ENCODE results near the gene SENP3. TPM values are rescaled to one million over a fixed set of nuclear protein-coding genes. Genes with fewer than 3 reads are reported as not detected.

SENP3 gene
- 45.4 and 76.6 TPM in 2 replicates for total RNA-seq (ENCODE audit: low replicate concordance)

GRCh38 chr17:7561589-7562207 is at the start of gene SENP3:
TSS of gene SENP3 (plus strand) at chr17:7561919. CDS start at chr17:7563077, 1,158 bp downstream.

GRCh38 chr17:7548585-7549400 is 12.9 kb upstream of the SENP3 start, which contains the start of gene TNFSF12:
TSS of gene TNFSF12 (plus strand) at chr17:7549058. CDS start at chr17:7549154, 96 bp downstream.

GRCh38 chr17:7558544-7559319 is 3.0 kb upstream of the SENP3 start, which contains the start of gene TNFSF13:
TSS of gene TNFSF13 (plus strand) at chr17:7558750. CDS start at chr17:7559040, 290 bp downstream.

DNA sequence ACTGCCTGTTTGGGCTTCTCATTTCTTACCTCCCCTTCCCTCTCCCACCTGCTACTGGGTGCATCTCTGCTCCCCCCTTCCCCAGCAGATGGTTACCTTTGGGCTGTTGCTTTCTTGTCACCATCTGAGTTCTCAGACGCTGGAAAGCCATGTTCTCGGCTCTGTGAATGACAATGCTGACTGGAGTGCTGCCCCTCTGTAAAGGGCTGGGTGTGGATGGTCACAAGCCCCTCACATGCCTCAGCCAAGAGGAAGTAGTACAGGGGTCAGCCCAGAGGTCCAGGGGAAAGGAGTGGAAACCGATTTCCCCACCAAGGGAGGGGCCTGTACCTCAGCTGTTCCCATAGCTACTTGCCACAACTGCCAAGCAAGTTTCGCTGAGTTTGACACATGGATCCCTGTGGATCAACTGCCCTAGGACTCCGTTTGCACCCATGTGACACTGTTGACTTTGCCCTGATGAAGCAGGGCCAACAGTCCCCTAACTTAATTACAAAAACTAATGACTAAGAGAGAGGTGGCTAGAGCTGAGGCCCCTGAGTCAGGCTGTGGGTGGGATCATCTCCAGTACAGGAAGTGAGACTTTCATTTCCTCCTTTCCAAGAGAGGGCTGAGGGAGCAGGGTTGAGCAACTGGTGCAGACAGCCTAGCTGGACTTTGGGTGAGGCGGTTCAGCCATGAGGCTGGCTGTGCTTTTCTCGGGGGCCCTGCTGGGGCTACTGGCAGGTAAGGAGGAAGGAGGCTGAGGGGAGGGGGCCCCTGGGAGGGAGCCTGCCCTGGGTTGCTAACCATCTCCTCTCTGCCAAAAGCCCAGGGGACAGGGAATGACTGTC is 17.5 kb downstream of the SENP3 start, which contains the start of gene CD68:
Gene CD68, plus strand, starts transcription at position 638 of the 833 bp plus-strand sequence. Its CDS starts 40 bp downstream, at position 678.

GRCh38 chr17:7583253-7584109 is 21.8 kb downstream of the SENP3 start, which contains the start of gene MPDU1:
TSS of gene MPDU1 (plus strand) at chr17:7583852. CDS start at chr17:7583863, 11 bp downstream.

DNA sequence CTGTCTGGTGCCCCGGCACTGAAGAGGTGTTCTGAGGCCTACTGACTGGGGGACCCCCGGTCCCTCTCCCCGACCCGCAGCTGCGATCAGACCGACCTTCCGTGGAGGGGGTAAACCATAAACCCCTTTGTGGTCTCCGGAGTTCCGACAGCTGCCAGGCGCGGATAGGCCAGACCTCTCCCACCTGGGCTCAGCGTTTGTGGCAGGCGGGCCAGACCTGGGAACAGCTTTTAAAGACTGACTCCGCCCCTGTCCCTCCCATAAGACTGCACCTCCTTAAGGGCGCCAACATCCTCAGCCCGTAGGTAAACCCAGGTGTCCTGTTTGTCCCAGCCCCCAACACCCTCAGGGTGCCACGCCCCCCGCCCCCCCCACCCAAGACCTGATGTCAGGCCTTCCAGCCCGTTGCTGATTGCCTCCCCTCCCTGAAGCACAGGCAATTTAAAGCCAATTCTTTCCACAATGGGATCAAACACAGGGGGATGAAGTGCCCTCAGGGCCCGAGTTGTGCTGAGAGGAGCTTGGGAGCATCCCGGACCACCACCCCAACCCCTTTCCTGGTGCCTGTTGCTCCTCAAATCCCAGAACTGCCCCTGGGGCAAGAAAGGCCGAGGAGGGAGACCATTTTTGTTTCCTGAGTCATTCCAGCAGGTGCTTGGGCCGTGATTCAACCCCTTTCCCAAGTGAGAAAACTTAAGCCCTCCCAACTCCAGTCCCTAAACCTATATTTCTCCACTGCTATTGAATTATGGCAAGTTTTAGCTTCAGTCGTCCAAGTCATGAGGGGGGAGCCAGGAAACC is 28.4 kb downstream of the SENP3 start, which contains the start of gene SOX15:
Gene SOX15, minus strand, starts transcription at position 204 of the 801 bp plus-strand sequence. CDS start 418 bp downstream, outside the sequence.

DNA sequence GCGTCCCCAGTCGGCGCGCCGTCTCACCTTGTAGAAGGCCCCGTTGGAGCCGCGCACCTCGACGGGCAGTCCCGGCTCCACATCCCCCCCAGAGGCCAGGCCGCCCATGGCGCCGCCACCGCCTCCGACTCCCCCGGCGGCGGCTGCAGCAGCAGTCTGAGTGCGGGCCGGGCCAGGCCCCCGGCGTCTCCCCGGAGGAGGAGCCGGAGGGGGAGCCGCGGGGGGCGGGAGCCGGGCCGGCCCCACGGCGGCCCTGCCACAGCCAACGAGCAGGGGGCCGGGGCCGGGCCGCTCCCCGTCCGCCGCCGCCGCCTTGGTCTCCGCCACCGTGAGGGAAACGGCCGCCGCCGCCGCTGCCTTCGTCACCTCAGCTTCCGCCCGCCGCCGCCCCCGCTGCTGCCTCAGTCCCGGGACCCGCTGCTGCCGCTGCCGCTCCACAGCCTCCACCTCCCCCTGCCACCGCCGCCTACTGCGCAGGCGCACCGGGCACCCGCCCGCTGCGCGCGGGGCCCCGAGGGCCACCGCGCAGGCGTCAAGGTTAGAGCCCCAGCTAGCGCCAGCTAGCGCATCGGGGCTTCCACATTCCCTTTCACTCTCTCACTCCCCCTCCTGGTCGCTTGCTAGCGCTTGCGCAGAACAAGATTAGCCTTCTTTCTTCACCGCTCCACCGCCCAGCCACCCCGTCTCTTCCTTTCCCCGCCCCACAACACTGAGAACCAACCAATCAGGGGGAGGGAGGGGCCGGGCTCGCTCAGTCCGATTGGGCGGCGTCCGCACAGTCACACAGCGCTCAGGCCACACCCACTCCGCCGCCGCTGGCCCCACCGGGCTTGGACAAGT is 52.9 kb downstream of the SENP3 start, which contains the start of gene FXR2:
Gene FXR2, minus strand, starts transcription at position 473 of the 840 bp plus-strand sequence. Its CDS starts 365 bp downstream, at position 108.

Other genes with a start within 250 kb of the SENP3 start
- gene GPS2, start 246.6 kb upstream of the SENP3 start, total RNA-seq (ENCODE audit: low replicate concordance): 21.7 and 32.9 TPM in 2 replicates
- 16.8 and 28.4 TPM in 2 replicates for gene NEURL4, start 232.6 kb upstream of the SENP3 start, total RNA-seq (ENCODE audit: low replicate concordance)
- 1.3 and 4.3 TPM in 2 replicates for gene ACAP1, start 225.4 kb upstream of the SENP3 start, total RNA-seq (ENCODE audit: low replicate concordance)
- gene KCTD11, start 209.8 kb upstream of the SENP3 start, total RNA-seq (ENCODE audit: low replicate concordance): 4.9 and 10.4 TPM in 2 replicates
- not detected in 2 replicates for gene TMEM95, start 206.8 kb upstream of the SENP3 start, total RNA-seq (ENCODE audit: low replicate concordance)
- 0.08 and 0.35 TPM in 2 replicates for gene TNK1, start 180.8 kb upstream of the SENP3 start, total RNA-seq (ENCODE audit: low replicate concordance)
- 8.5 and 23.2 TPM in 2 replicates for gene PLSCR3, start 167.4 kb upstream of the SENP3 start, total RNA-seq (ENCODE audit: low replicate concordance)
- 42.7 and 135 TPM in 2 replicates for gene TMEM256, start 157.8 kb upstream of the SENP3 start, total RNA-seq (ENCODE audit: low replicate concordance)
- gene NLGN2, start 154.1 kb upstream of the SENP3 start, total RNA-seq (ENCODE audit: low replicate concordance): 3.7 and 5.0 TPM in 2 replicates
- not detected in 2 replicates for gene SPEM1, start 141.6 kb upstream of the SENP3 start, total RNA-seq (ENCODE audit: low replicate concordance)
- not detected in 2 replicates for gene SPEM2, start 136.3 kb upstream of the SENP3 start, total RNA-seq (ENCODE audit: low replicate concordance)
- gene SPEM3, start 133.1 kb upstream of the SENP3 start, total RNA-seq (ENCODE audit: low replicate concordance): not detected in 2 replicates
- gene TMEM102, start 126.5 kb upstream of the SENP3 start, total RNA-seq (ENCODE audit: low replicate concordance): 0.94 and 4.4 TPM in 2 replicates
- gene FGF11, start 122.4 kb upstream of the SENP3 start, total RNA-seq (ENCODE audit: low replicate concordance): 2.6 and 5.4 TPM in 2 replicates
- 7.1 and 9.6 TPM in 2 replicates for gene CHRNB1, start 116.9 kb upstream of the SENP3 start, total RNA-seq (ENCODE audit: low replicate concordance)
- gene ZBTB4, start 82.3 kb upstream of the SENP3 start, total RNA-seq (ENCODE audit: low replicate concordance): 9.2 and 9.8 TPM in 2 replicates
- gene SLC35G6, start 80.5 kb upstream of the SENP3 start, total RNA-seq (ENCODE audit: low replicate concordance): not detected in 2 replicates
- gene POLR2A, start 77.6 kb upstream of the SENP3 start, total RNA-seq (ENCODE audit: low replicate concordance): 62.8 and 87.6 TPM in 2 replicates
- 3.9 TPM in 2 replicates for gene TNFSF12, start 12.9 kb upstream of the SENP3 start, total RNA-seq (ENCODE audit: low replicate concordance)
- 0.59 and 1.1 TPM in 2 replicates for gene TNFSF13, start 3.2 kb upstream of the SENP3 start, total RNA-seq (ENCODE audit: low replicate concordance)
- 4.7 and 22.3 TPM in 2 replicates for gene CD68, start 17.7 kb downstream of the SENP3 start, total RNA-seq (ENCODE audit: low replicate concordance)
- 48.6 and 59.0 TPM in 2 replicates for gene MPDU1, start 21.9 kb downstream of the SENP3 start, total RNA-seq (ENCODE audit: low replicate concordance)
- 0.23 TPM in 1 of 2 replicates, not detected in the other for gene SOX15, start 28.2 kb downstream of the SENP3 start, total RNA-seq (ENCODE audit: low replicate concordance)
- 24.0 and 58.9 TPM in 2 replicates for gene FXR2, start 53.0 kb downstream of the SENP3 start, total RNA-seq (ENCODE audit: low replicate concordance)
- 39.1 and 56.6 TPM in 2 replicates for gene SAT2, start 65.9 kb downstream of the SENP3 start, total RNA-seq (ENCODE audit: low replicate concordance)
- 0.23 and 1.2 TPM in 2 replicates for gene SHBG, start 68.2 kb downstream of the SENP3 start, total RNA-seq (ENCODE audit: low replicate concordance)
- not detected in 2 replicates for gene ATP1B2, start 89.0 kb downstream of the SENP3 start, total RNA-seq (ENCODE audit: low replicate concordance)
- 14.3 and 23.0 TPM in 2 replicates for gene TP53, start 125.6 kb downstream of the SENP3 start, total RNA-seq (ENCODE audit: low replicate concordance)
- gene WRAP53, start 126.6 kb downstream of the SENP3 start, total RNA-seq (ENCODE audit: low replicate concordance): 2.6 and 4.6 TPM in 2 replicates
- 0.47 and 1.4 TPM in 2 replicates for gene EFNB3, start 143.3 kb downstream of the SENP3 start, total RNA-seq (ENCODE audit: low replicate concordance)
- 0.15 and 0.35 TPM in 2 replicates for gene DNAH2, start 155.8 kb downstream of the SENP3 start, total RNA-seq (ENCODE audit: low replicate concordance)